Neuronal stem cell (in vitro differentiated cells): ENCODE data around the gene RBSN.
A peak's percentile ranks its signal among the peaks of the same experiment; 100 is the strongest.

Source experiments
- DNase-seq: peaks from one replicate; pipeline ENCODE4 v3.0.0-alpha.2; 2013; ENCODE audit warnings: low spot score
- H2AFZ ChIP-seq: one replicate; pipeline ENCODE4 v1.6.1; 2013; ENCODE audit warnings: mild to moderate bottlenecking, low read length, inconsistent platforms
- H2AK5ac ChIP-seq: 2 replicates; pipeline ENCODE4 v1.6.1; 2013; ENCODE audit warnings: low read depth, mild to moderate bottlenecking, inconsistent platforms, low read length, moderate library complexity, mixed read lengths
- H2BK120ac ChIP-seq: 2 replicates; pipeline ENCODE4 v1.6.1; 2013; ENCODE audit warnings: low read depth, mild to moderate bottlenecking, inconsistent platforms, low read length, moderate library complexity, mixed read lengths
- H2BK12ac ChIP-seq: one replicate; pipeline ENCODE4 v1.6.1; 2013; ENCODE audit warnings: low read length, inconsistent platforms
- H2BK15ac ChIP-seq: 2 replicates; pipeline ENCODE4 v1.6.1; 2013; ENCODE audit warnings: mild to moderate bottlenecking, low read length, inconsistent platforms, mixed read lengths
- H2BK5ac ChIP-seq: one replicate; pipeline ENCODE4 v1.6.1; 2013; ENCODE audit warnings: inconsistent platforms, mild to moderate bottlenecking, low read length, moderate library complexity
- H3K14ac ChIP-seq: one replicate; pipeline ENCODE4 v1.6.1; 2013; ENCODE audit warnings: low read length, inconsistent platforms
- H3K18ac ChIP-seq: 2 replicates; pipeline ENCODE4 v1.6.1; 2013; ENCODE audit warnings: low read length, inconsistent platforms
- H3K23ac ChIP-seq: 2 replicates; pipeline ENCODE4 v1.6.1; 2013; ENCODE audit warnings: low read depth, mild to moderate bottlenecking, mixed read lengths, low read length, inconsistent platforms; ENCODE audit not compliant: poor library complexity
- H3K27ac ChIP-seq: replicated peaks from 3 replicates; pipeline ENCODE4 v1.5.1; 2013; ENCODE audit warnings: low read length, inconsistent platforms
- H3K27me3 ChIP-seq, 3 experiments: 2 replicates each; pipeline ENCODE4 v1.6.1; 2013; ENCODE audit warnings: low read length in 3 of 3, mild to moderate bottlenecking in 2 of 3, inconsistent platforms in 1 of 3, low read depth in 1 of 3, mixed read lengths in 1 of 3, moderate library complexity in 1 of 3; ENCODE audit not compliant: control insufficient read depth in 3 of 3, insufficient read depth in 3 of 3
- H3K36me3 ChIP-seq, 2 donors: replicated peaks in 1 of 2; 2 replicates each; pipeline ENCODE4 v1.6.1; 2013; ENCODE audit warnings: low read length in 2 of 2; ENCODE audit not compliant: control insufficient read depth in 2 of 2, insufficient read depth in 2 of 2
- H3K4ac ChIP-seq: 2 replicates; pipeline ENCODE4 v1.6.1; 2013; ENCODE audit warnings: inconsistent platforms, mild to moderate bottlenecking, low read length, moderate library complexity
- H3K4me1 ChIP-seq, 2 donors: 1 replicate in 1 of 2; 2 replicates in 1 of 2; pipeline ENCODE4 v1.6.1; 2013; ENCODE audit warnings: low read length in 2 of 2, low read depth in 1 of 2; ENCODE audit not compliant: control insufficient read depth in 2 of 2, insufficient read depth in 1 of 2
- H3K4me2 ChIP-seq: one replicate; pipeline ENCODE4 v1.6.1; 2013; ENCODE audit warnings: mild to moderate bottlenecking, low read length, inconsistent platforms; ENCODE audit not compliant: insufficient read depth, poor library complexity, severe bottlenecking
- H3K4me3 ChIP-seq, 2 donors: 2 replicates each; pipeline ENCODE4 v1.5.1; 2013; ENCODE audit warnings: low read length in 2 of 2, mild to moderate bottlenecking in 2 of 2, inconsistent platforms in 1 of 2, moderate library complexity in 1 of 2
- H3K79me1 ChIP-seq: one replicate; pipeline ENCODE4 v1.6.1; 2013; ENCODE audit warnings: low read depth, mild to moderate bottlenecking, inconsistent platforms, low read length, moderate library complexity
- H3K9ac ChIP-seq: one replicate; pipeline ENCODE4 v1.6.1; 2013; ENCODE audit warnings: mild to moderate bottlenecking, low read depth, low read length, inconsistent platforms; ENCODE audit not compliant: poor library complexity
- H3K9me3 ChIP-seq, 2 donors: replicated peaks in 1 of 2; 2 replicates each; pipeline versions ENCODE3 to v1.6.1; 2013; ENCODE audit warnings: low read length in 2 of 2, mild to moderate bottlenecking in 2 of 2, inconsistent platforms in 1 of 2, low read depth in 1 of 2, mixed read lengths in 1 of 2, moderate library complexity in 1 of 2; ENCODE audit not compliant: control insufficient read depth in 2 of 2, insufficient read depth in 1 of 2
- H4K8ac ChIP-seq: one replicate; pipeline ENCODE4 v1.6.1; 2013; ENCODE audit warnings: low read depth, mild to moderate bottlenecking, inconsistent platforms, low read length, moderate library complexity
- H4K91ac ChIP-seq: one replicate; pipeline ENCODE4 v1.6.1; 2013; ENCODE audit warnings: low read length, low read depth, mild to moderate bottlenecking, inconsistent platforms; ENCODE audit not compliant: poor library complexity
- WGBS, 2 donors: extraction: QIAGEN DNeasy Blood & Tissue Kit; methylation state at CpG; one replicate each; pipeline ENCODE4 v1.1.7; 2013; ENCODE audit warnings: missing lambda C conversion rate in 2 of 2, mixed read lengths in 1 of 2; ENCODE audit not compliant: insufficient read length in 2 of 2, insufficient replicate concordance in 1 of 2; ENCODE audit errors: extremely low coverage in 2 of 2; 5-methylcytosine and 5-hydroxymethylcytosine counted together

The RBSN gene

GRCh38 chr3:15086699-15087098 lies 12.2 kb downstream of the RBSN start:
- Histone ChIP-seq H3K4me1 (no peaks in the 10 kb centered on the region), H3K23ac (no peak overlapping the region), H3K27ac (no peak overlapping the region), H2BK5ac (no peak overlapping the region), H3K79me1 (no peaks in the 10 kb centered on the region), H4K91ac (no peak overlapping the region), H3K4me3 (no peak overlapping the region), H3K9me3 (no peaks in the 10 kb centered on the region), H3K4me2 (no peak overlapping the region), H2BK12ac (no peak overlapping the region), H3K4ac (no peak overlapping the region), H2AFZ (no peak overlapping the region), H3K9ac (no peak overlapping the region), H3K18ac (no peak overlapping the region), H3K27me3 (no peaks in the 10 kb centered on the region), H2BK120ac (no peak overlapping the region), H2AK5ac (no peak overlapping the region), H4K8ac (no peak overlapping the region), H3K14ac (no peak overlapping the region), H2BK15ac (no peak overlapping the region), H3K36me3 (peaks cover 33 to 92% of the 10 kb centered on the region in 2 donors)
- no CpG with 5 or more reads among the region's 2 CpGs for WGBS, 2 donors
- no peak for DNase-seq

GRCh38 chr3:15086263-15086662 lies 12.7 kb downstream of the RBSN start:
- H3K4ac ChIP-seq = no peak overlapping the region
- no peak overlapping the region for H3K27ac ChIP-seq
- H3K4me1 ChIP-seq = no peaks in the 10 kb centered on the region
- H3K9ac ChIP-seq = no peak overlapping the region
- no peaks in the 10 kb centered on the region for H3K27me3 ChIP-seq
- H4K8ac ChIP-seq = no peak overlapping the region
- no peak overlapping the region for H4K91ac ChIP-seq
- no peak overlapping the region for H3K4me3 ChIP-seq
- no peak overlapping the region for H2AK5ac ChIP-seq
- H2BK120ac ChIP-seq = no peak overlapping the region
- H3K14ac ChIP-seq = no peak overlapping the region
- WGBS, 2 donors = no CpG with 5 or more reads among the region's 2 CpGs
- H3K79me1 ChIP-seq = no peaks in the 10 kb centered on the region
- peaks cover 38 to 92% of the 10 kb centered on the region in 2 donors for H3K36me3 ChIP-seq
- H2AFZ ChIP-seq = no peak overlapping the region
- H2BK15ac ChIP-seq = no peak overlapping the region
- DNase-seq = no peak
- H2BK5ac ChIP-seq = no peak overlapping the region
- H3K23ac ChIP-seq = no peak overlapping the region
- no peak overlapping the region for H3K4me2 ChIP-seq
- no peak overlapping the region for H3K18ac ChIP-seq
- H2BK12ac ChIP-seq = no peak overlapping the region
- peaks cover 0 to 1% of the 10 kb centered on the region in 2 donors for H3K9me3 ChIP-seq

DNA sequence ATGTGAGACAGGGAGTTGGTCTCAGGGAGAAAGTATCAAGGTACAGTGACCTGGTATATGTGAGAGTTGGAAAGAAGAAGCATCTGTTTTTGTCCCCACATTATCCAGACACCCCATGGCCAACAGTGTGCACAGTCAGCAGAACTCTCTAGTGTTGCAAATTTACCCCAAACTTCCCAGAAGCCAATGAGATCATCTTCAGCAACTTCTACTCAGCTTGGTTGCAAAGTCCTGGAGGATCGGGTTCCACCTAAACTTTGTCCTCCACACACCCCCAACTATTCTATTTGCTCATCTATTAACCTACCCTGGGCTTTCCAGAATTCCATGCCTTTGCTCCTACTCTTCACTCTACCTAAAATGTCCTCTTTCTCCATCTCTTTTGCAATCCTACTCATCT lies 15.7 kb downstream of the RBSN start:
- peaks cover 38 to 93% of the 10 kb centered on the region in 2 donors for H3K36me3 ChIP-seq
- H2BK12ac ChIP-seq = no peak overlapping the region
- H3K18ac ChIP-seq = no peak overlapping the region
- H2AK5ac ChIP-seq = no peak overlapping the region
- no peak overlapping the region for H2AFZ ChIP-seq
- no peak for DNase-seq
- no peak overlapping the region for H2BK15ac ChIP-seq
- no peak overlapping the region for H3K9ac ChIP-seq
- no peak overlapping the region for H3K23ac ChIP-seq
- H3K27ac ChIP-seq = no peak overlapping the region
- H3K9me3 ChIP-seq = peaks cover 0 to 1% of the 10 kb centered on the region in 2 donors
- H2BK5ac ChIP-seq = no peak overlapping the region
- H4K8ac ChIP-seq = no peak overlapping the region
- H3K4me3 ChIP-seq = no peak overlapping the region
- H3K4ac ChIP-seq = no peak overlapping the region
- H4K91ac ChIP-seq = no peak overlapping the region
- no peaks in the 10 kb centered on the region for H3K27me3 ChIP-seq
- no CpG with 5 or more reads among the region's 1 CpG for WGBS, 2 donors
- no peak overlapping the region for H3K4me2 ChIP-seq
- H3K79me1 ChIP-seq = no peaks in the 10 kb centered on the region
- H3K14ac ChIP-seq = no peak overlapping the region
- H3K4me1 ChIP-seq = no peaks in the 10 kb centered on the region
- no peak overlapping the region for H2BK120ac ChIP-seq

DNA sequence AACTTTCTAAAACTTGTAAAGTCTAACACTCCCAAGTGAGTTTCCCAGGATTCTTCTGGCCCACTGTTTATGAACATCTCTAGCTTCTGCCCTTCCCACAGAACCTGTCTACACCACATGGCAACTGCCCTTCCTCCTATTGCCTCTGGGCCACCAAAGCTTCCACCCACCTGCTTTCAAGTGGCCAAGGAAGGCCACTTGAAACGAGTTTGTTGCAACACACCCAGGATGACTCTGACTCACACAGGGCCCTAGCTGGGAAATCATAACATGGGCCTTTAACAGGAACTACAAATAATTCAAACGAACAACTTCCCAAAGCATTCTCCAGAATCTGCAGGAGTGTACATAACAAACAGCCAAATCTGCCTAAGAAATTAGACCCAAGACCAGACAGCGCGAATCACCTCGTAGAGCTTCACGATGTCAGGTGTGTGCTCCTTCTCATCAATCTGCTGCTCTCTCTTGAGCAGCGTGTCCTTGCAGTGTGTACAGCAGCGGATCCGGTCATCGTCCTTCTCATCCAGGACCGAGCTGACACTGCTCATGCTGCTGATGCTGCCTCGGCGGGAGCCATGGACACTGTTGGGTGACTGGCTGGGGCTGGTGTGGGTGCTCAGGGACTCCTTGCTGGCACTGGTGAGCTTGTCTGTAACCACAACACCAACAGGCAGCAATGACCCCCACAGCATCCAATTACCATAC lies 16.8 kb downstream of the RBSN start:
- H3K9me3 ChIP-seq = peaks cover 0 to 1% of the 10 kb centered on the region in 2 donors
- no peak overlapping the region for H2BK15ac ChIP-seq
- no peak overlapping the region for H2BK12ac ChIP-seq
- no peak overlapping the region for H2BK5ac ChIP-seq
- no peak overlapping the region for H3K18ac ChIP-seq
- H3K23ac ChIP-seq = no peak overlapping the region
- no peak overlapping the region for H4K8ac ChIP-seq
- no CpG with 5 or more reads among the region's 13 CpGs for WGBS, 2 donors
- H2AFZ ChIP-seq = no peak overlapping the region
- H3K4me3 ChIP-seq = no peak overlapping the region
- H3K36me3 ChIP-seq = peaks cover 48 to 95% of the 10 kb centered on the region in 2 donors
- H3K4me2 ChIP-seq = no peak overlapping the region
- no peak for DNase-seq
- H2BK120ac ChIP-seq = no peak overlapping the region
- H3K4me1 ChIP-seq = no peaks in the 10 kb centered on the region
- no peak overlapping the region for H3K27ac ChIP-seq
- peak overlapping the region; percentile 13 for H3K9ac ChIP-seq
- H3K14ac ChIP-seq = no peak overlapping the region
- H3K79me1 ChIP-seq = no peaks in the 10 kb centered on the region
- no peak overlapping the region for H4K91ac ChIP-seq
- no peaks in the 10 kb centered on the region for H3K27me3 ChIP-seq
- H2AK5ac ChIP-seq = no peak overlapping the region
- H3K4ac ChIP-seq = no peak overlapping the region
